GM23338 (cell line): ENCODE measurements around the gene VSIR. TPM values are rescaled to one million over a fixed set of nuclear protein-coding genes. Genes with fewer than 3 reads are reported as not detected.

Experiments
- ATAC-seq: fragments of 200-7000 bp; cut with Tn5 transposase; 3 replicates; pipeline ENCODE4 v1.9.1; 2020
- DNase-seq: peaks from one replicate; pipeline ENCODE4 v3.0.0-alpha.2; 2015; ENCODE audit warnings: low spot score
- H2AFZ ChIP-seq: fragments of 200-600 bp; sonication (generic); 2 replicates; pipeline ENCODE4 v1.8.0; 2016; ENCODE audit warnings: antibody characterized with exemption, mild to moderate bottlenecking, moderate library complexity
- H3F3A ChIP-seq: fragments of 200-600 bp; sonication (generic); replicated peaks from 2 replicates; pipeline ENCODE4 v1.8.0; 2017; ENCODE audit warnings: antibody characterized with exemption, mixed run types, low read depth
- H3K27ac ChIP-seq: fragments of 200-600 bp; sonication (generic); 2 replicates; pipeline ENCODE4 v1.6.1; 2016; ENCODE audit warnings: low read depth
- H3K27me3 ChIP-seq: fragments of 200-600 bp; sonication (generic); 2 replicates; pipeline ENCODE4 v1.8.0; 2016; ENCODE audit warnings: mild to moderate bottlenecking, mixed run types, moderate library complexity; ENCODE audit not compliant: insufficient read depth
- H3K36me3 ChIP-seq: fragments of 200-600 bp; sonication (generic); 2 replicates; pipeline ENCODE4 v1.8.0; 2016; ENCODE audit warnings: mild to moderate bottlenecking; ENCODE audit not compliant: insufficient read depth
- H3K4me1 ChIP-seq: fragments of 200-600 bp; sonication (generic); 2 replicates; pipeline ENCODE4 v1.8.0; 2016; ENCODE audit warnings: mild to moderate bottlenecking, moderate library complexity; ENCODE audit not compliant: insufficient read depth
- H3K4me2 ChIP-seq: fragments of 200-600 bp; sonication (generic); 2 replicates; pipeline ENCODE4 v1.7.1; 2017; ENCODE audit warnings: mixed run types
- H3K4me3 ChIP-seq: fragments of 200-600 bp; sonication (generic); 2 replicates; pipeline ENCODE4 v1.6.1; 2016; ENCODE audit warnings: mixed run types
- H3K79me2 ChIP-seq: fragments of 200-600 bp; sonication (generic); replicated peaks from 2 replicates; pipeline ENCODE4 v1.8.0; 2017; ENCODE audit warnings: mild to moderate bottlenecking; ENCODE audit not compliant: insufficient read depth
- H3K9me2 ChIP-seq: fragments of 200-600 bp; sonication (generic); 2 replicates; pipeline ENCODE4 v1.8.0; 2017; ENCODE audit not compliant: insufficient read depth
- H4K20me1 ChIP-seq: fragments of 200-600 bp; sonication (generic); replicated peaks from 2 replicates; pipeline ENCODE4 v1.8.0; 2017; ENCODE audit warnings: mild to moderate bottlenecking; ENCODE audit not compliant: insufficient read depth
- H3K27ac Mint-ChIP-seq: 2 replicates; pipeline ENCODE4 v1.8.0; 2020; ENCODE audit warnings: inconsistent platforms, mild to moderate bottlenecking, moderate library complexity, mixed read lengths
- H3K27me3 Mint-ChIP-seq: 3 replicates; pipeline ENCODE4 v1.8.0; 2022; ENCODE audit warnings: low read depth, mild to moderate bottlenecking, moderate library complexity, mixed read lengths, inconsistent platforms; ENCODE audit not compliant: insufficient read depth, poor library complexity
- H3K36me3 Mint-ChIP-seq: 3 replicates; pipeline ENCODE4 v1.8.0; 2021; ENCODE audit warnings: low read depth, mild to moderate bottlenecking, inconsistent platforms, moderate library complexity, mixed read lengths
- H3K4me1 Mint-ChIP-seq: 3 replicates; pipeline ENCODE4 v1.8.0; 2020; ENCODE audit warnings: mild to moderate bottlenecking, inconsistent platforms, mixed read lengths
- H3K4me3 Mint-ChIP-seq: 3 replicates; pipeline ENCODE4 v1.8.0; 2021; ENCODE audit warnings: moderate library complexity, mild to moderate bottlenecking, inconsistent platforms, mixed read lengths
- H3K9me3 Mint-ChIP-seq: 3 replicates; pipeline ENCODE4 v1.8.0; 2020; ENCODE audit warnings: moderate library complexity, mild to moderate bottlenecking, inconsistent platforms, mixed read lengths
- CREB1 ChIP-seq: fragments of 250-450 bp; sonication (Bioruptor Pico); IDR thresholded peaks from 2 replicates; pipeline ENCODE4 v1.5.0; 2020; ENCODE audit warnings: low read depth, mild to moderate bottlenecking, moderate library complexity
- EZH2 ChIP-seq: fragments of 200-600 bp; sonication (generic); IDR thresholded peaks from one replicate; pipeline ENCODE4 v1.8.0; 2017; ENCODE audit warnings: antibody characterized with exemption, mild to moderate bottlenecking, low read depth; ENCODE audit not compliant: unreplicated experiment
- JUNB ChIP-seq: IDR thresholded peaks from one replicate; pipeline ENCODE4 v1.6.1; 2016; ENCODE audit warnings: antibody characterized with exemption; ENCODE audit not compliant: unreplicated experiment
- NANOG ChIP-seq: IDR thresholded peaks from 2 replicates; pipeline ENCODE4 v1.6.1; 2016; ENCODE audit warnings: antibody characterized with exemption, borderline replicate concordance
- POLR2AphosphoS5 ChIP-seq: IDR thresholded peaks from 2 replicates; pipeline ENCODE4 v1.6.1; 2016; ENCODE audit warnings: antibody characterized with exemption, low read depth
- REST ChIP-seq: IDR thresholded peaks from one replicate; pipeline ENCODE4 v1.6.1; 2018; ENCODE audit warnings: antibody characterized with exemption; ENCODE audit not compliant: unreplicated experiment
- STAT1 ChIP-seq: IDR thresholded peaks from one replicate; pipeline ENCODE4 v1.6.1; 2016; ENCODE audit warnings: antibody characterized with exemption; ENCODE audit not compliant: unreplicated experiment
- ZNF114 ChIP-seq: fragments of 250-450 bp; sonication (Bioruptor Pico); IDR thresholded peaks from 2 replicates; pipeline ENCODE4 v1.5.0; 2020; ENCODE audit warnings: mild to moderate bottlenecking, moderate library complexity
- ZNF331 ChIP-seq: fragments of 250-450 bp; sonication (Bioruptor Pico); IDR thresholded peaks from 2 replicates; pipeline ENCODE4 v1.5.0; 2020; ENCODE audit warnings: low read depth, mild to moderate bottlenecking, moderate library complexity
- polyA plus RNA-seq: library from polyadenylated mRNA; unstranded; fragments of >200 nt; fragmentation: Nextera tagmentation; extraction: Ambion mirVana; gene quantifications from 2 replicates; pipeline ENCODE4 v1.2.1, GENCODE V29; 2016
- total RNA-seq: library from RNA; depleted of rRNA; stranded (reverse); fragments of >200 nt; shearing (Covaris generic); gene quantifications from 2 replicates; pipeline ENCODE4 v1.2.3, GENCODE V29; 2014

VSIR gene
- total and polyA plus RNA-seq, 2 experiments from 2014 or later: 0.10 to 0.74 TPM

- H3K9me3 Mint-ChIP-seq: no peaks in the 10 kb centered on the region; the same call in 2 of the 3 replicates
- Histone ChIP-seq H4K20me1 (no peaks in the 10 kb centered on the region; the same call in 1 of the 2 replicates), H3K4me3 (no peak overlapping the region), H3K36me3 (peaks cover 40% of the 10 kb centered on the region), H3K27ac (no peak overlapping the region), H3F3A (no peaks in the 10 kb centered on the region), H3K4me1 (no peaks in the 10 kb centered on the region), H3K4me2 (no peak overlapping the region), H2AFZ (no peak overlapping the region), H3K27me3 (no peaks in the 10 kb centered on the region), H3K9me2 (no peaks in the 10 kb centered on the region), H3K79me2 (no peaks in the 10 kb centered on the region)
- ATAC-seq (no peak), DNase-seq (no peak)
- H3K4me1 Mint-ChIP-seq: peaks cover 2% of the 10 kb centered on the region; the same call in 2 of the 3 replicates
- peaks cover 65% of the 10 kb centered on the region for H3K36me3 Mint-ChIP-seq
- TF ChIP-seq NANOG (no peak), ZNF331 (CRISPR knock-in tag) (no peak), CREB1 (CRISPR knock-in tag) (no peak), EZH2 (no peak), STAT1 (no peak), ZNF114 (CRISPR knock-in tag) (no peak), REST (no peak)
- no peak overlapping the region for H3K4me3 Mint-ChIP-seq
- H3K27ac Mint-ChIP-seq: no peak overlapping the region
- peaks cover 6% of the 10 kb centered on the region for H3K27me3 Mint-ChIP-seq
Measured at GRCh38 chr10:71816421-71816851, 43.1 kb upstream of the VSIR start.

- peaks cover 2% of the 10 kb centered on the region; the same call in 2 of the 3 replicates for H3K4me1 Mint-ChIP-seq
- no peak overlapping the region for H3K4me3 Mint-ChIP-seq
- H4K20me1 ChIP-seq: no peaks in the 10 kb centered on the region; the same call in 1 of the 2 replicates
- DNase-seq (no peak), ATAC-seq (no peak)
- H3K27ac Mint-ChIP-seq: no peak overlapping the region
- no peaks in the 10 kb centered on the region for H3K27me3 ChIP-seq
- no peak overlapping the region for H3K4me3 ChIP-seq
- no peaks in the 10 kb centered on the region for H3K79me2 ChIP-seq
- H3K27ac ChIP-seq: no peak overlapping the region
- peaks cover 31% of the 10 kb centered on the region for H3K36me3 ChIP-seq
- H3F3A ChIP-seq: no peaks in the 10 kb centered on the region
- no peaks in the 10 kb centered on the region for H3K4me1 ChIP-seq
- H3K9me3 Mint-ChIP-seq: no peaks in the 10 kb centered on the region; the same call in 2 of the 3 replicates
- no peaks in the 10 kb centered on the region for H3K9me2 ChIP-seq
- H3K36me3 Mint-ChIP-seq: peaks cover 57% of the 10 kb centered on the region
- H3K4me2 ChIP-seq: no peak overlapping the region
- peaks cover 6% of the 10 kb centered on the region for H3K27me3 Mint-ChIP-seq
- H2AFZ ChIP-seq: no peak overlapping the region
- TF ChIP-seq REST: no peak
- TF ChIP-seq ZNF331 (CRISPR knock-in tag): no peak
- TF ChIP-seq JUNB: no peak
- TF ChIP-seq EZH2: no peak
- TF ChIP-seq ZNF114 (CRISPR knock-in tag): no peak
- TF ChIP-seq NANOG: no peak
- TF ChIP-seq STAT1: no peak
- TF ChIP-seq POLR2AphosphoS5: no peak
Measured at GRCh38 chr10:71815515-71816130, 42.3 kb upstream of the VSIR start.
